Measurements from ENCODE around the gene KRT82.

DNA sequence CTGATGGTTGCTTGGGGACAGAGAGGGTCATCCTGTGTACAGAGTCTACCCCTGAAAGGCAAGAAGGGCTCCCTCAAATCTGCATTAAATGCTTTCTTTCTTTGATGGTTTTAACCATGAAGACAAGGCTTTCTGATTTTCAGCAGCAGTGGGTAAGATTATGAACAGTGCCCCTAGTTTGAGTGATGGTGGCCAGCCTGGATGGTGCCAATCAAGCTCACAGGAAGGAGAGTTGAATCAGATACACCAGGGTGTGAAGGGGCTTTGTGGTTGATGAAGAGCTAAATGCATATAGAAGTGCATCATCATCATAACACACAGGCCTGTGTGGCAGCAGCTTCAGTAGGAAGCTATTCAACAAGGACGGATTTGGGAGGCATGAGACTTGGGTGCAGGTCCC lies 44.6 kb downstream of the KRT82 start:
- TF ChIP-seq, protein P1, sequence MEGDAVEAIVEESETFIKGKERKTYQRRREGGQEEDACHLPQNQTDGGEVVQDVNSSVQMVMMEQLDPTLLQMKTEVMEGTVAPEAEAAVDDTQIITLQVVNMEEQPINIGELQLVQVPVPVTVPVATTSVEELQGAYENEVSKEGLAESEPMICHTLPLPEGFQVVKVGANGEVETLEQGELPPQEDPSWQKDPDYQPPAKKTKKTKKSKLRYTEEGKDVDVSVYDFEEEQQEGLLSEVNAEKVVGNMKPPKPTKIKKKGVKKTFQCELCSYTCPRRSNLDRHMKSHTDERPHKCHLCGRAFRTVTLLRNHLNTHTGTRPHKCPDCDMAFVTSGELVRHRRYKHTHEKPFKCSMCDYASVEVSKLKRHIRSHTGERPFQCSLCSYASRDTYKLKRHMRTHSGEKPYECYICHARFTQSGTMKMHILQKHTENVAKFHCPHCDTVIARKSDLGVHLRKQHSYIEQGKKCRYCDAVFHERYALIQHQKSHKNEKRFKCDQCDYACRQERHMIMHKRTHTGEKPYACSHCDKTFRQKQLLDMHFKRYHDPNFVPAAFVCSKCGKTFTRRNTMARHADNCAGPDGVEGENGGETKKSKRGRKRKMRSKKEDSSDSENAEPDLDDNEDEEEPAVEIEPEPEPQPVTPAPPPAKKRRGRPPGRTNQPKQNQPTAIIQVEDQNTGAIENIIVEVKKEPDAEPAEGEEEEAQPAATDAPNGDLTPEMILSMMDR (IDR thresholded peaks at IDR 0.05) = no peak
- no peak for TF ChIP-seq POLR2A (IDR thresholded peaks at IDR 0.05)

Measured in adrenal gland (tissue), 5 donors.